Adrenal gland (tissue), 12 donors: Measurements from ENCODE around the gene PRKN. TPM values are rescaled to one million over a fixed set of nuclear protein-coding genes. Genes with fewer than 3 reads are reported as not detected.

Source experiments
- DNase-seq, 7 donors: peaks; one replicate each; pipeline ENCODE4 v3.0.0-alpha.2; 2019 to 2020
- H3K27ac ChIP-seq, 5 donors: fragments of 200-600 bp; sonication (generic) in 4 of 5; 1 replicate in 3 of 5; 2 replicates in 2 of 5; pipeline versions ENCODE4 v1.5.1 to v1.8.0; 2016 to 2020; ENCODE audit warnings: mild to moderate bottlenecking in 1 of 5
- H3K27me3 ChIP-seq: fragments of 200-600 bp; 2 replicates; pipeline ENCODE4 v1.8.0; 2021
- H3K36me3 ChIP-seq, 2 donors: fragments of 200-600 bp; replicated peaks in 1 of 2; 1 replicate in 1 of 2; 2 replicates in 1 of 2; pipeline versions ENCODE4 v1.5.1 to v1.8.0; 2018 to 2022
- H3K4me1 ChIP-seq, 2 donors: fragments of 200-600 bp; replicated peaks in 1 of 2; 1 replicate in 1 of 2; 2 replicates in 1 of 2; pipeline versions ENCODE4 v1.5.1 to v1.8.0; 2018 to 2021
- H3K4me3 ChIP-seq, 4 donors: fragments of 200-600 bp; sonication (generic) in 3 of 4; one replicate each; pipeline ENCODE4 v1.5.1; 2016 to 2018
- H3K9me3 ChIP-seq, 3 donors: fragments of 200-600 bp; sonication (generic) in 1 of 3; replicated peaks in 1 of 3; 1 replicate in 2 of 3; 2 replicates in 1 of 3; pipeline versions ENCODE4 v1.5.1 to v1.8.0; 2016 to 2021
- CTCF ChIP-seq, 6 experiments: fragments of 450-650 bp in 4 of 6; fragments of 200-600 bp in 2 of 6; sonication (generic) in 1 of 6; IDR thresholded peaks; 1 replicate in 5 of 6; 2 replicates in 1 of 6; pipeline versions ENCODE4 v1.5.1 to v1.8.0; 2016 to 2021; ENCODE audit warnings: antibody characterized with exemption in 6 of 6, mild to moderate bottlenecking in 2 of 6, moderate library complexity in 1 of 6
- POLR2A ChIP-seq, 2 donors: fragments of 450-650 bp; IDR thresholded peaks; one replicate each; pipeline ENCODE4 v1.6.1; 2017; ENCODE audit warnings: antibody characterized with exemption in 2 of 2, mild to moderate bottlenecking in 2 of 2, moderate library complexity in 1 of 2
- WGBS, 4 donors: extraction: QIAGEN DNeasy Blood & Tissue Kit in 2 of 4; methylation state at CpG; one replicate each; pipeline versions ENCODE4 v1.1.5 to v1.1.7; 2013 to 2017; 5-methylcytosine and 5-hydroxymethylcytosine counted together
- intact Hi-C, 2 donors: fragments of 100-400 bp; cut with DNase I; formaldehyde crosslinking; loops; one replicate each; pipeline versions ENCODE4 v1.14.1 to v1.15.0; 2022 to 2023
- polyA plus RNA-seq, 3 donors: library from polyadenylated mRNA; stranded (reverse); fragments of 200-250 nt in 2 of 3; fragments of 350-450 nt in 1 of 3; fragmentation: Illumina TruSeq in 1 of 3; extraction: RNeasy Lipid Tissue Mini Kit (QIAGEN cat#74804) in 1 of 3; gene quantifications; one replicate each; pipeline ENCODE4 v1.2.3, GENCODE V29; 2013 to 2014
- total RNA-seq, 9 donors: library from RNA; depleted of rRNA in 4 of 9; stranded (reverse); fragments of >200 nt in 4 of 9; fragments of 120-200 nt in 1 of 9; fragmentation: NEBNext Ultra II Directional in 1 of 9; extraction: Animal tissue kit (Norgen Biotek cat#: 25700) in 1 of 9; gene quantifications; one replicate each; pipeline versions ENCODE4 v1.1.0 to v1.2.4, GENCODE V29; 2013 to 2023
- donor health status: healthy with polysubstance abuse.
- donor health status: Bipolar disorder and iron deficiency.
- donor health status: DM: yes; HTN: yes; CAD: no.
- donor health status: DM: no; HTN: no; CAD: no.
- donor health status: DM: no; HTN: no; CAD: no.
- donor health status: DM: yes; HTN: yes; CAD: no.

PRKN gene
- total and polyA plus RNA-seq, 12 donors, result 1.9 to 159 (median 13.3) TPM

GRCh38 chr6:161850562-161850961, 877.0 kb downstream of the PRKN start:
- no peak overlapping the region for H3K27ac ChIP-seq
- no peaks in the 10 kb centered on the region for H3K27me3 ChIP-seq
- no peak for TF ChIP-seq POLR2A (IDR thresholded peaks at IDR 0.05)
- no peak for TF ChIP-seq CTCF (IDR thresholded peaks at IDR 0.05)
- no peaks in the 10 kb centered on the region for H3K4me1 ChIP-seq
- no peaks in the 10 kb centered on the region for H3K36me3 ChIP-seq
- intact Hi-C loops, result no loop called here
- DNase-seq, result no peak
- H3K4me3 ChIP-seq, result no peak overlapping the region
- 89 to 95% (median 93%) methylated on average over 2 of the region's 2 CpGs for WGBS, 4 donors
- H3K9me3 ChIP-seq, result no peaks in the 10 kb centered on the region

- Histone ChIP-seq H3K4me3 (no peak overlapping the region), H3K27ac (no peak overlapping the region), H3K27me3 (no peaks in the 10 kb centered on the region), H3K36me3 (no peaks in the 10 kb centered on the region), H3K4me1 (no peaks in the 10 kb centered on the region), H3K9me3 (no peaks in the 10 kb centered on the region)
- intact Hi-C loops, result no loop called here
- no peak for DNase-seq
- 88 to 96% (median 91%) methylated on average over 3 of the region's 3 CpGs for WGBS, 4 donors
- TF ChIP-seq CTCF (IDR thresholded peaks at IDR 0.05), result no peak
- no peak for TF ChIP-seq POLR2A (IDR thresholded peaks at IDR 0.05)
Observed at GRCh38 chr6:161847628-161848027, 879.9 kb downstream of the PRKN start.

GRCh38 chr6:161844804-161845203, 882.8 kb downstream of the PRKN start:
- Histone ChIP-seq H3K27me3 (no peaks in the 10 kb centered on the region), H3K27ac (no peak overlapping the region), H3K4me1 (no peaks in the 10 kb centered on the region), H3K4me3 (no peak overlapping the region), H3K36me3 (no peaks in the 10 kb centered on the region), H3K9me3 (no peaks in the 10 kb centered on the region)
- DNase-seq, result no peak
- WGBS, 4 donors, result 85 to 90% (median 87%) methylated on average over 4 of the region's 4 CpGs
- intact Hi-C loops, result no loop called here
- TF ChIP-seq POLR2A (IDR thresholded peaks at IDR 0.05), result no peak
- TF ChIP-seq CTCF (IDR thresholded peaks at IDR 0.05), result no peak

- Histone ChIP-seq H3K27me3 (no peaks in the 10 kb centered on the region), H3K4me1 (peaks cover 3 to 5% of the 10 kb centered on the region in 2 donors), H3K9me3 (no peaks in the 10 kb centered on the region), H3K4me3 (no peak overlapping the region), H3K36me3 (no peaks in the 10 kb centered on the region), H3K27ac (no peak overlapping the region)
- DNase-seq, result no peak
- TF ChIP-seq POLR2A (IDR thresholded peaks at IDR 0.05), result no peak
- TF ChIP-seq CTCF (IDR thresholded peaks at IDR 0.05), result no peak
- 80 to 98% (median 87%) methylated on average over 3 of the region's 3 CpGs for WGBS, 4 donors
- intact Hi-C loops, result no loop called here
Observed at GRCh38 chr6:161843066-161843465, 884.5 kb downstream of the PRKN start.
